Suprapubic skin (tissue), 4 donors: Measurements from ENCODE around the gene RRP8. TPM values are rescaled to one million over a fixed set of nuclear protein-coding genes. Genes with fewer than 3 reads are reported as not detected.

Source experiments
- DNase-seq, 2 donors: peaks; one replicate each; pipeline ENCODE4 v3.0.0-alpha.2; 2019; ENCODE audit warnings: low spot score in 2 of 2
- H3K27ac ChIP-seq: fragments of 200-600 bp; sonication (generic); one replicate; pipeline ENCODE4 v1.5.1; 2019
- H3K27me3 ChIP-seq: fragments of 200-600 bp; sonication (generic); one replicate; pipeline ENCODE4 v1.5.1; 2019
- H3K36me3 ChIP-seq: fragments of 200-600 bp; sonication (generic); one replicate; pipeline ENCODE4 v1.5.1; 2019
- H3K4me1 ChIP-seq: fragments of 200-600 bp; sonication (generic); one replicate; pipeline ENCODE4 v1.5.1; 2019
- H3K4me3 ChIP-seq: fragments of 200-600 bp; sonication (generic); one replicate; pipeline ENCODE4 v1.5.1; 2019; ENCODE audit warnings: mild to moderate bottlenecking
- H3K9me3 ChIP-seq: fragments of 200-600 bp; sonication (generic); one replicate; pipeline ENCODE4 v1.5.1; 2019
- EP300 ChIP-seq: sonication (generic); formaldehyde crosslinking; IDR thresholded peaks from one replicate; pipeline ENCODE4 v1.6.1; 2017; ENCODE audit warnings: antibody characterized with exemption
- WGBS: methylation state at CpG from one replicate; pipeline ENCODE4 v1.1.5; 2018; 5-methylcytosine and 5-hydroxymethylcytosine counted together
- total RNA-seq, 4 donors: library from RNA; depleted of rRNA; stranded (reverse); fragments of >200 nt; gene quantifications; one replicate each; pipeline ENCODE4 v1.1.0, GENCODE V29; 2016

The RRP8 gene
- total RNA-seq, 4 donors from 2014 or later = 15.9 to 33.6 (median 18.3) TPM

DNA sequence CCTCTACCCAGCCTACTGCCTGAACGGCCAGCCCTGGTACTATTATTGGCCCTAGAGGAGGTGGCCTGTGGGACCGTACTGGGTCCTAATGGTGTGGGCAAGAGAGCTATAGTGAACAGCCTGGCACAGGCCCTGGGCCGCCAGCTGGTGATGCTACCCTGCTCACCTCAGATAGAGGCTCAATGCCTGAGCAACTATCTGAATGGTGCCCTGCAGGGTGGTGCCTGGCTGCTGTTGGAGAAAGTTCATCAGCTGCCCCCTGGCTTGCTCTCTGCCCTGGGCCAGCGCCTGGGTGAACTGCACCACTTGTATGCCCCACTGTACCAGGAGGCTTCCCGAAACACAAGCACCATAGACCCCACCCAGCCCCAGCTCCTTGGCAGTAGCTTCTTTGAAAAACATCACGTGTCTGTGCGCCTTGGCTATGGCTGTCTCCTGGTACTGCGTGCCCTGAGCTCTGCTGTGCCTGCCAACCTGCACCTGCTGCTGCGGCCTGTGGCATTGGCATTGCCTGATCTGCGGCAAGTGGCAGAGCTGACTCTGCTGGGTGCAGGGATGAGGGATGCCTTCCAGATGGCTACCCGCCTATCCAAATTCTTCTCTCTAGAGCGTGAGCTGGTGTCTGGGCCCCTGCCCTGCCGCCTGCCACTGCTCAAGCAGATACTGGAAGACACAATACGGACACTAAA is 57.4 kb downstream of the RRP8 start:
- H3K9me3 ChIP-seq = no peaks in the 10 kb centered on the region
- 79% methylated on average over 10 of the region's 14 CpGs for WGBS
- peaks cover 43% of the 10 kb centered on the region for H3K36me3 ChIP-seq
- DNase-seq = no peak
- H3K27ac ChIP-seq = no peak overlapping the region
- TF ChIP-seq EP300 = no peak
- no peaks in the 10 kb centered on the region for H3K27me3 ChIP-seq
- H3K4me3 ChIP-seq = no peak overlapping the region
- H3K4me1 ChIP-seq = no peaks in the 10 kb centered on the region

Other genes starting within 250 kb of the RRP8 start
- 10 to 100 TPM; 25.0 to 45.5 (median 40.8) TPM for gene SMPD1, start 213.1 kb downstream of the RRP8 start, total RNA-seq
- gene APBB1, start 184.5 kb downstream of the RRP8 start, total RNA-seq = 10 to 100 TPM; 15.8 to 26.2 (median 17.2) TPM
- gene HPX, start 162.6 kb downstream of the RRP8 start, total RNA-seq = 10 to 100 TPM in 1 of 4 donors, 1 to 10 TPM in 2, under 1 TPM in 1; 0.47 to 15.5 (median 1.3) TPM
- 10 to 100 TPM; 20.0 to 40.2 (median 32.2) TPM for gene TRIM3, start 129.7 kb downstream of the RRP8 start, total RNA-seq
- 10 to 100 TPM; 66.3 to 87.5 (median 83.4) TPM for gene ARFIP2, start 122.3 kb downstream of the RRP8 start, total RNA-seq
- 10 to 100 TPM; 23.0 to 54.6 (median 32.0) TPM for gene TIMM10B, start 122.1 kb downstream of the RRP8 start, total RNA-seq
- 10 to 100 TPM in 2 of 4 donors, 1 to 10 TPM in 2; 6.2 to 32.0 (median 9.6) TPM for gene DNHD1, start 106.3 kb downstream of the RRP8 start, total RNA-seq
- gene ILK, start 158 bp upstream of the RRP8 start, total RNA-seq = 10 to 100 TPM; 59.8 to 83.8 (median 71.5) TPM
- 10 to 100 TPM; 24.1 to 54.5 (median 40.1) TPM for gene TAF10, start 8.6 kb upstream of the RRP8 start, total RNA-seq
- gene TPP1, start 15.8 kb upstream of the RRP8 start, total RNA-seq = 100 to 1,000 TPM in 2 of 4 donors, 10 to 100 TPM in 2; 56.1 to 126 (median 81.9) TPM
- 1 to 10 TPM; 3.9 to 9.0 (median 6.4) TPM for gene DCHS1, start 52.2 kb upstream of the RRP8 start, total RNA-seq
- gene MRPL17, start 79.7 kb upstream of the RRP8 start, total RNA-seq = 10 to 100 TPM; 17.1 to 35.2 (median 26.4) TPM
- under 1 TPM in 1 of 4 donors, not detected in 3; 0.24 TPM for gene OR2AG2, start 168.4 kb upstream of the RRP8 start, total RNA-seq
- not detected for gene OR2AG1, start 179.4 kb upstream of the RRP8 start, total RNA-seq
- gene OR6A2, start 196.1 kb upstream of the RRP8 start, total RNA-seq = under 1 TPM in 1 of 4 donors, not detected in 3; 0.72 TPM
- gene OR10A5, start 242.1 kb upstream of the RRP8 start, total RNA-seq = not detected